Activated T-cell treated with anti-CD3 and anti-CD28 coated beads, Interleukin-2, amount 50 U/mL, for 4 hours (primary cell): ENCODE measurements around the gene HGF. TPM values are rescaled to one million over a fixed set of nuclear protein-coding genes. Genes with fewer than 3 reads are reported as not detected.

Experiments used
- ATAC-seq, 2 donors: fragments of 200-7000 bp; cut with Tn5 transposase; one replicate each; pipeline ENCODE4 v1.10.0; 2021
- DNase-seq: peaks from one replicate; pipeline ENCODE4 v3.0.0-alpha.2; 2020
- H3K27me3 Mint-ChIP-seq: one replicate; pipeline ENCODE4 v1.8.0; 2021; ENCODE audit warnings: low read depth, mixed read lengths
- H3K36me3 Mint-ChIP-seq: one replicate; pipeline ENCODE4 v1.8.0; 2022; ENCODE audit warnings: mixed read lengths; ENCODE audit not compliant: insufficient read depth
- H3K4me1 Mint-ChIP-seq: one replicate; pipeline ENCODE4 v1.8.0; 2021; ENCODE audit warnings: low read depth, mixed read lengths
- H3K4me3 Mint-ChIP-seq: one replicate; pipeline ENCODE4 v1.8.0; 2021; ENCODE audit warnings: mild to moderate bottlenecking, moderate library complexity, mixed read lengths
- H3K9me3 Mint-ChIP-seq: one replicate; pipeline ENCODE4 v1.8.0; 2021; ENCODE audit warnings: mixed read lengths
- total RNA-seq, 3 donors: library from RNA; stranded (reverse); gene quantifications; one replicate each; pipeline ENCODE4 v1.2.1, GENCODE V29; 2021

Gene HGF
- total RNA-seq, 3 donors from 2014 or later = 0.16 TPM; not detected in 2

- DNase-seq (no peak), ATAC-seq (no peak)
- H3K4me3 Mint-ChIP-seq = no peak overlapping the region
- H3K9me3 Mint-ChIP-seq = peaks cover 7% of the 10 kb centered on the region
- no peaks in the 10 kb centered on the region for H3K36me3 Mint-ChIP-seq
- no peaks in the 10 kb centered on the region for H3K27me3 Mint-ChIP-seq
- H3K4me1 Mint-ChIP-seq = no peaks in the 10 kb centered on the region
Measured at GRCh38 chr7:81715984-81716588, 53.8 kb downstream of the HGF start.

GRCh38 chr7:81714306-81714705 lies 55.5 kb downstream of the HGF start:
- no peak for ATAC-seq
- Mint-ChIP-seq H3K9me3 (peaks cover 7% of the 10 kb centered on the region), H3K4me1 (no peaks in the 10 kb centered on the region), H3K4me3 (no peak overlapping the region), H3K27me3 (no peaks in the 10 kb centered on the region), H3K36me3 (no peaks in the 10 kb centered on the region)
- no peak for DNase-seq

- ATAC-seq (no peak), DNase-seq (no peak)
- Mint-ChIP-seq H3K27me3 (no peaks in the 10 kb centered on the region), H3K9me3 (peaks cover 7% of the 10 kb centered on the region), H3K4me3 (no peak overlapping the region), H3K36me3 (no peaks in the 10 kb centered on the region), H3K4me1 (no peaks in the 10 kb centered on the region)
Measured at GRCh38 chr7:81710751-81711150, 59.1 kb downstream of the HGF start.

GRCh38 chr7:81709836-81710235 lies 60.0 kb downstream of the HGF start:
- Mint-ChIP-seq H3K27me3 (no peaks in the 10 kb centered on the region), H3K4me1 (no peaks in the 10 kb centered on the region)

GRCh38 chr7:81707966-81708365 lies 61.9 kb downstream of the HGF start:
- DNase-seq = no peak
- H3K4me1 Mint-ChIP-seq = no peaks in the 10 kb centered on the region
- H3K4me3 Mint-ChIP-seq = no peak overlapping the region
- H3K27me3 Mint-ChIP-seq = no peaks in the 10 kb centered on the region
- no peak for ATAC-seq
- peaks cover 3% of the 10 kb centered on the region for H3K9me3 Mint-ChIP-seq
- H3K36me3 Mint-ChIP-seq = no peaks in the 10 kb centered on the region

More at GRCh38 chr7:81709836-81710235, 60.0 kb downstream of the HGF start:
- ATAC-seq = no peak
- Mint-ChIP-seq H3K9me3 (peaks cover 7% of the 10 kb centered on the region), H3K4me3 (no peak overlapping the region), H3K36me3 (no peaks in the 10 kb centered on the region)
- DNase-seq = no peak

- H3K27me3 Mint-ChIP-seq = no peaks in the 10 kb centered on the region
- no peaks in the 10 kb centered on the region for H3K36me3 Mint-ChIP-seq
- no peak for DNase-seq
- no peak overlapping the region for H3K4me3 Mint-ChIP-seq
- no peak for ATAC-seq
- peaks cover 3% of the 10 kb centered on the region for H3K9me3 Mint-ChIP-seq
- H3K4me1 Mint-ChIP-seq = no peaks in the 10 kb centered on the region
Measured at GRCh38 chr7:81707196-81707595, 62.7 kb downstream of the HGF start.

GRCh38 chr7:81705206-81705605 lies 64.6 kb downstream of the HGF start:
- Mint-ChIP-seq H3K4me3 (no peak overlapping the region), H3K4me1 (no peaks in the 10 kb centered on the region), H3K27me3 (no peaks in the 10 kb centered on the region), H3K36me3 (no peaks in the 10 kb centered on the region), H3K9me3 (peaks cover 3% of the 10 kb centered on the region)
- DNase-seq (no peak), ATAC-seq (no peak)

- no peak for ATAC-seq
- Mint-ChIP-seq H3K4me1 (no peaks in the 10 kb centered on the region), H3K9me3 (peaks cover 3% of the 10 kb centered on the region), H3K27me3 (no peaks in the 10 kb centered on the region), H3K36me3 (no peaks in the 10 kb centered on the region), H3K4me3 (no peak overlapping the region)
- no peak for DNase-seq
Measured at GRCh38 chr7:81704595-81704994, 65.3 kb downstream of the HGF start.

- H3K9me3 Mint-ChIP-seq = peaks cover 6% of the 10 kb centered on the region
- no peaks in the 10 kb centered on the region for H3K36me3 Mint-ChIP-seq
- H3K27me3 Mint-ChIP-seq = no peaks in the 10 kb centered on the region
- H3K4me3 Mint-ChIP-seq = no peak overlapping the region
- DNase-seq = no peak
- H3K4me1 Mint-ChIP-seq = no peaks in the 10 kb centered on the region
- ATAC-seq = no peak
Measured at GRCh38 chr7:81698965-81699364, 70.9 kb downstream of the HGF start.

- no peaks in the 10 kb centered on the region for H3K4me1 Mint-ChIP-seq
- DNase-seq (no peak), ATAC-seq (no peak)
- no peaks in the 10 kb centered on the region for H3K36me3 Mint-ChIP-seq
- H3K4me3 Mint-ChIP-seq = no peak overlapping the region
- no peaks in the 10 kb centered on the region for H3K27me3 Mint-ChIP-seq
- H3K9me3 Mint-ChIP-seq = peaks cover 6% of the 10 kb centered on the region
Measured at GRCh38 chr7:81694711-81695110, 75.1 kb downstream of the HGF start.

- no peak for DNase-seq
- Mint-ChIP-seq H3K9me3 (peaks cover 6% of the 10 kb centered on the region), H3K4me1 (no peaks in the 10 kb centered on the region), H3K27me3 (no peaks in the 10 kb centered on the region), H3K36me3 (no peaks in the 10 kb centered on the region), H3K4me3 (no peak overlapping the region)
- no peak for ATAC-seq
Measured at GRCh38 chr7:81693894-81694293, 76.0 kb downstream of the HGF start.

- no peaks in the 10 kb centered on the region for H3K27me3 Mint-ChIP-seq
- no peaks in the 10 kb centered on the region for H3K4me1 Mint-ChIP-seq
- ATAC-seq (no peak), DNase-seq (no peak)
- no peaks in the 10 kb centered on the region for H3K36me3 Mint-ChIP-seq
- H3K9me3 Mint-ChIP-seq = peaks cover 3% of the 10 kb centered on the region
- H3K4me3 Mint-ChIP-seq = no peak overlapping the region
Measured at GRCh38 chr7:81693080-81693479, 76.8 kb downstream of the HGF start.

GRCh38 chr7:81692146-81692905 lies 77.5 kb downstream of the HGF start:
- Mint-ChIP-seq H3K4me3 (no peak overlapping the region), H3K27me3 (no peaks in the 10 kb centered on the region), H3K4me1 (no peaks in the 10 kb centered on the region), H3K36me3 (no peaks in the 10 kb centered on the region), H3K9me3 (peaks cover 3% of the 10 kb centered on the region)
- DNase-seq = no peak
- ATAC-seq = no peak

- ATAC-seq (no peak), DNase-seq (no peak)
- Mint-ChIP-seq H3K4me3 (no peak overlapping the region), H3K9me3 (no peaks in the 10 kb centered on the region), H3K27me3 (no peaks in the 10 kb centered on the region), H3K4me1 (no peaks in the 10 kb centered on the region), H3K36me3 (no peaks in the 10 kb centered on the region)
Measured at GRCh38 chr7:81691199-81691821, 78.5 kb downstream of the HGF start.

GRCh38 chr7:81690688-81691087 lies 79.2 kb downstream of the HGF start:
- Mint-ChIP-seq H3K36me3 (no peaks in the 10 kb centered on the region), H3K27me3 (no peaks in the 10 kb centered on the region), H3K9me3 (no peaks in the 10 kb centered on the region), H3K4me1 (no peaks in the 10 kb centered on the region), H3K4me3 (no peak overlapping the region)
- no peak for ATAC-seq
- DNase-seq = no peak
